HepG2 (cell line): ENCODE results near the gene TPPP2. TPM values are rescaled to one million over a fixed set of nuclear protein-coding genes. Genes with fewer than 3 reads are reported as not detected.

Experiments used
- DMAP1 ChIP-seq: IDR thresholded peaks from 2 replicates; pipeline ENCODE4 v1.6.1; 2016
- DPF2 ChIP-seq: sonication (generic); formaldehyde crosslinking; IDR thresholded peaks from 2 replicates; pipeline ENCODE4 v1.4.0; 2020; ENCODE audit warnings: mild to moderate bottlenecking, low read depth, missing genetic modification reagents, borderline replicate concordance
- FOXK1 ChIP-seq: sonication (generic); formaldehyde crosslinking; IDR thresholded peaks from 2 replicates; pipeline ENCODE4 v1.4.0; 2020; ENCODE audit warnings: low read depth, missing genetic modification reagents, borderline replicate concordance
- HDAC1 ChIP-seq: sonication (generic); formaldehyde crosslinking; IDR thresholded peaks from 2 replicates; pipeline ENCODE4 v1.5.1; 2020; ENCODE audit warnings: mild to moderate bottlenecking, missing genetic modification reagents
- HMGA1 ChIP-seq: sonication (generic); formaldehyde crosslinking; conservative IDR thresholded peaks from 2 replicates; pipeline ENCODE4 v1.4.0; 2020; ENCODE audit warnings: missing genetic modification reagents
- KDM6A ChIP-seq: IDR thresholded peaks from 2 replicates; pipeline ENCODE4 v1.6.1; 2016; ENCODE audit warnings: low read depth
- NR2F6 ChIP-seq, 2 experiments: IDR thresholded peaks; 2 replicates each; pipeline ENCODE4 v1.6.1; 2016; ENCODE audit warnings: antibody characterized with exemption in 1 of 2, mild to moderate bottlenecking in 1 of 2
- PITX1 ChIP-seq: sonication (generic); formaldehyde crosslinking; IDR thresholded peaks from 2 replicates; pipeline ENCODE4 v1.5.1; 2020; ENCODE audit warnings: mild to moderate bottlenecking, missing genetic modification reagents
- ZMYM4 ChIP-seq: sonication (generic); formaldehyde crosslinking; IDR thresholded peaks from 2 replicates; pipeline ENCODE4 v1.8.1; 2023; ENCODE audit warnings: mild to moderate bottlenecking, missing genetic modification reagents
- ZNF292 ChIP-seq: sonication (generic); formaldehyde crosslinking; IDR thresholded peaks from 2 replicates; pipeline ENCODE4 v1.8.1; 2022; ENCODE audit warnings: mild to moderate bottlenecking, low read depth, missing genetic modification reagents, borderline replicate concordance
- ZNF501 ChIP-seq: sonication (generic); formaldehyde crosslinking; IDR thresholded peaks from 2 replicates; pipeline ENCODE4 v1.5.1; 2020; ENCODE audit warnings: mild to moderate bottlenecking, moderate library complexity, missing genetic modification reagents
- ZNF629 ChIP-seq: sonication (generic); formaldehyde crosslinking; conservative IDR thresholded peaks from 2 replicates; pipeline ENCODE4 v1.5.0; 2020; ENCODE audit warnings: missing genetic modification reagents
- polyA plus RNA-seq, 8 experiments: library from polyadenylated mRNA; depleted of rRNA in 3 of 8; stranded (reverse) in 7 of 8; unstranded in 1 of 8; fragments of >200 nt; fragmentation: Illumina TruSeq in 4 of 8; extraction: Trizol in 4 of 8; gene quantifications; 2 replicates each; pipeline versions ENCODE4 v1.2.1 to v1.2.3, GENCODE V29; 2011 to 2016; ENCODE audit warnings: low read depth in 4 of 8, missing spikeins in 1 of 8, mixed read lengths in 1 of 8; ENCODE audit not compliant: insufficient read depth in 1 of 8
- total RNA-seq, 5 experiments: library from RNA; depleted of rRNA; stranded (reverse); fragments of >200 nt; fragmentation: Illumina TruSeq; extraction: Trizol; gene quantifications; 2 replicates each; pipeline ENCODE4 v1.2.3, GENCODE V29; 2016; ENCODE audit warnings: low read depth in 1 of 5
- TF ChIP-seq, protein P1 (sequence below): sonication (generic); formaldehyde crosslinking; IDR thresholded peaks from 2 replicates; pipeline ENCODE4 v1.4.0; 2020; ENCODE audit warnings: mild to moderate bottlenecking, missing genetic modification reagents
- TF ChIP-seq, protein P2 (sequence below): sonication (generic); formaldehyde crosslinking; IDR thresholded peaks from 2 replicates; pipeline ENCODE4 v1.4.0; 2020; ENCODE audit warnings: missing genetic modification reagents, borderline replicate concordance
- TF ChIP-seq, protein P3 (sequence below): sonication (generic); formaldehyde crosslinking; IDR thresholded peaks from 2 replicates; pipeline ENCODE4 v1.4.0; 2020; ENCODE audit warnings: missing genetic modification reagents, borderline replicate concordance
- TF ChIP-seq, protein P4 (sequence below): sonication (generic); formaldehyde crosslinking; IDR thresholded peaks from 2 replicates; pipeline ENCODE4 v1.9.0; 2021; ENCODE audit warnings: mild to moderate bottlenecking, missing genetic modification reagents

Gene TPPP2
- total and polyA plus RNA-seq, 2 of the 13 experiments (the other 11 are each of a cell fraction or from before 2014, with no cell fraction given), result 0.58 to 4.2 TPM

DNA sequence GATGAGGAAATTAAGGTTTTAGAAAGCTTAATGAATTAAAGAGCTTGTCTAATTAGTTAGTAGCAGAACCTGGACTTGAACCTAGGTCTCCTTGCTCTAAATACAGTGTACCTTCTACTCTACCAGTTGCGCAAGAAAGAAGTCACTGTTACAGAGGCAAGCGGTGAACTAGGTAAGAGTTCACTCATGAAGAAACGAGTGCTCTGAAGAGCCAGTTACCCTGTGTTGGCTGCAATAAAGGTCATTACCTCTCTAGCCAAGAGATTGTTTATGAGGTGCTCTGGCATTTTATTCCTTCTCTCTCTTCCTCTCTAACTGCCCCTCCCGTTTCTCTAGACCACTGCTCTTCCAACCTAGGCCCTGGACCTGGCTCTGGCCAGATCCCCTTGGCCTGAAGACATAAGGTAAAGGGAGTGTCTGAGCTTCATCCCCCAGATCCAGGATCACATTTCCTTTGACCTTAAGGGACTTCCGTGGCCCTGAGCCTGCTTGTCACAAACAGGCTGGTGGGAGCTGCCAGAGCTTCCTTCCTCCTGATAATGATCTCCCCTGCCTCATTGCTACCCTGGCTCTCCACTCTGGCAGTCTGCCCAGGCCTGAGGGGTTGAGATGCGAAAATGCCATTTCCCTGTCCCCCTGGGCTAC is 14.1 kb downstream of the TPPP2 start (continued):
- TF ChIP-seq ZNF629 (CRISPR knock-in tag), result no peak
- TF ChIP-seq HMGA1 (CRISPR knock-in tag), result no peak
- TF ChIP-seq, protein P1, sequence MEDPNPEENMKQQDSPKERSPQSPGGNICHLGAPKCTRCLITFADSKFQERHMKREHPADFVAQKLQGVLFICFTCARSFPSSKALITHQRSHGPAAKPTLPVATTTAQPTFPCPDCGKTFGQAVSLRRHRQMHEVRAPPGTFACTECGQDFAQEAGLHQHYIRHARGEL (CRISPR knock-in tag), result no peak
- TF ChIP-seq PITX1 (CRISPR knock-in tag), result 0 out of 2 replicates have a peak, but pooled peaks have one; percentile 11
- peak; percentile 43; the same call in 1 of the 2 replicates for TF ChIP-seq ZMYM4 (CRISPR knock-in tag)
- peak; percentile 50; the same call in 1 of the 2 replicates for TF ChIP-seq ZNF292
- TF ChIP-seq DMAP1 (CRISPR knock-in tag), result 0 out of 2 replicates have a peak, but pooled peaks have one; percentile 40
- peak; percentile 8; the same call in 1 of the 2 replicates for TF ChIP-seq NR2F6 (IDR thresholded peaks at IDR 0.05)
- peak; percentile 60 for TF ChIP-seq NR2F6 (CRISPR knock-in tag; IDR thresholded peaks at IDR 0.05)
- TF ChIP-seq ZNF501 (CRISPR knock-in tag), result peak; percentile 30; the same call in 1 of the 2 replicates
- TF ChIP-seq, protein P2, sequence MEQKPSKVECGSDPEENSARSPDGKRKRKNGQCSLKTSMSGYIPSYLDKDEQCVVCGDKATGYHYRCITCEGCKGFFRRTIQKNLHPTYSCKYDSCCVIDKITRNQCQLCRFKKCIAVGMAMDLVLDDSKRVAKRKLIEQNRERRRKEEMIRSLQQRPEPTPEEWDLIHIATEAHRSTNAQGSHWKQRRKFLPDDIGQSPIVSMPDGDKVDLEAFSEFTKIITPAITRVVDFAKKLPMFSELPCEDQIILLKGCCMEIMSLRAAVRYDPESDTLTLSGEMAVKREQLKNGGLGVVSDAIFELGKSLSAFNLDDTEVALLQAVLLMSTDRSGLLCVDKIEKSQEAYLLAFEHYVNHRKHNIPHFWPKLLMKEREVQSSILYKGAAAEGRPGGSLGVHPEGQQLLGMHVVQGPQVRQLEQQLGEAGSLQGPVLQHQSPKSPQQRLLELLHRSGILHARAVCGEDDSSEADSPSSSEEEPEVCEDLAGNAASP, result peak; percentile 19; the same call in 1 of the 2 replicates
- 0 out of 2 replicates have a peak, but pooled peaks have one; percentile 19 for TF ChIP-seq DPF2 (CRISPR knock-in tag)
- no peak; the same call in 1 of the 2 replicates for TF ChIP-seq KDM6A (CRISPR knock-in tag)
- TF ChIP-seq, protein P3, sequence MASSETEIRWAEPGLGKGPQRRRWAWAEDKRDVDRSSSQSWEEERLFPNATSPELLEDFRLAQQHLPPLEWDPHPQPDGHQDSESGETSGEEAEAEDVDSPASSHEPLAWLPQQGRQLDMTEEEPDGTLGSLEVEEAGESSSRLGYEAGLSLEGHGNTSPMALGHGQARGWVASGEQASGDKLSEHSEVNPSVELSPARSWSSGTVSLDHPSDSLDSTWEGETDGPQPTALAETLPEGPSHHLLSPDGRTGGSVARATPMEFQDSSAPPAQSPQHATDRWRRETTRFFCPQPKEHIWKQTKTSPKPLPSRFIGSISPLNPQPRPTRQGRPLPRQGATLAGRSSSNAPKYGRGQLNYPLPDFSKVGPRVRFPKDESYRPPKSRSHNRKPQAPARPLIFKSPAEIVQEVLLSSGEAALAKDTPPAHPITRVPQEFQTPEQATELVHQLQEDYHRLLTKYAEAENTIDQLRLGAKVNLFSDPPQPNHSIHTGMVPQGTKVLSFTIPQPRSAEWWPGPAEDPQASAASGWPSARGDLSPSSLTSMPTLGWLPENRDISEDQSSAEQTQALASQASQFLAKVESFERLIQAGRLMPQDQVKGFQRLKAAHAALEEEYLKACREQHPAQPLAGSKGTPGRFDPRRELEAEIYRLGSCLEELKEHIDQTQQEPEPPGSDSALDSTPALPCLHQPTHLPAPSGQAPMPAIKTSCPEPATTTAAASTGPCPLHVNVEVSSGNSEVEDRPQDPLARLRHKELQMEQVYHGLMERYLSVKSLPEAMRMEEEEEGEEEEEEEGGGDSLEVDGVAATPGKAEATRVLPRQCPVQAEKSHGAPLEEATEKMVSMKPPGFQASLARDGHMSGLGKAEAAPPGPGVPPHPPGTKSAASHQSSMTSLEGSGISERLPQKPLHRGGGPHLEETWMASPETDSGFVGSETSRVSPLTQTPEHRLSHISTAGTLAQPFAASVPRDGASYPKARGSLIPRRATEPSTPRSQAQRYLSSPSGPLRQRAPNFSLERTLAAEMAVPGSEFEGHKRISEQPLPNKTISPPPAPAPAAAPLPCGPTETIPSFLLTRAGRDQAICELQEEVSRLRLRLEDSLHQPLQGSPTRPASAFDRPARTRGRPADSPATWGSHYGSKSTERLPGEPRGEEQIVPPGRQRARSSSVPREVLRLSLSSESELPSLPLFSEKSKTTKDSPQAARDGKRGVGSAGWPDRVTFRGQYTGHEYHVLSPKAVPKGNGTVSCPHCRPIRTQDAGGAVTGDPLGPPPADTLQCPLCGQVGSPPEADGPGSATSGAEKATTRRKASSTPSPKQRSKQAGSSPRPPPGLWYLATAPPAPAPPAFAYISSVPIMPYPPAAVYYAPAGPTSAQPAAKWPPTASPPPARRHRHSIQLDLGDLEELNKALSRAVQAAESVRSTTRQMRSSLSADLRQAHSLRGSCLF (CRISPR knock-in tag), result no peak
- peak; percentile 63; the same call in 1 of the 2 replicates for TF ChIP-seq FOXK1 (CRISPR knock-in tag)
- TF ChIP-seq, protein P4, sequence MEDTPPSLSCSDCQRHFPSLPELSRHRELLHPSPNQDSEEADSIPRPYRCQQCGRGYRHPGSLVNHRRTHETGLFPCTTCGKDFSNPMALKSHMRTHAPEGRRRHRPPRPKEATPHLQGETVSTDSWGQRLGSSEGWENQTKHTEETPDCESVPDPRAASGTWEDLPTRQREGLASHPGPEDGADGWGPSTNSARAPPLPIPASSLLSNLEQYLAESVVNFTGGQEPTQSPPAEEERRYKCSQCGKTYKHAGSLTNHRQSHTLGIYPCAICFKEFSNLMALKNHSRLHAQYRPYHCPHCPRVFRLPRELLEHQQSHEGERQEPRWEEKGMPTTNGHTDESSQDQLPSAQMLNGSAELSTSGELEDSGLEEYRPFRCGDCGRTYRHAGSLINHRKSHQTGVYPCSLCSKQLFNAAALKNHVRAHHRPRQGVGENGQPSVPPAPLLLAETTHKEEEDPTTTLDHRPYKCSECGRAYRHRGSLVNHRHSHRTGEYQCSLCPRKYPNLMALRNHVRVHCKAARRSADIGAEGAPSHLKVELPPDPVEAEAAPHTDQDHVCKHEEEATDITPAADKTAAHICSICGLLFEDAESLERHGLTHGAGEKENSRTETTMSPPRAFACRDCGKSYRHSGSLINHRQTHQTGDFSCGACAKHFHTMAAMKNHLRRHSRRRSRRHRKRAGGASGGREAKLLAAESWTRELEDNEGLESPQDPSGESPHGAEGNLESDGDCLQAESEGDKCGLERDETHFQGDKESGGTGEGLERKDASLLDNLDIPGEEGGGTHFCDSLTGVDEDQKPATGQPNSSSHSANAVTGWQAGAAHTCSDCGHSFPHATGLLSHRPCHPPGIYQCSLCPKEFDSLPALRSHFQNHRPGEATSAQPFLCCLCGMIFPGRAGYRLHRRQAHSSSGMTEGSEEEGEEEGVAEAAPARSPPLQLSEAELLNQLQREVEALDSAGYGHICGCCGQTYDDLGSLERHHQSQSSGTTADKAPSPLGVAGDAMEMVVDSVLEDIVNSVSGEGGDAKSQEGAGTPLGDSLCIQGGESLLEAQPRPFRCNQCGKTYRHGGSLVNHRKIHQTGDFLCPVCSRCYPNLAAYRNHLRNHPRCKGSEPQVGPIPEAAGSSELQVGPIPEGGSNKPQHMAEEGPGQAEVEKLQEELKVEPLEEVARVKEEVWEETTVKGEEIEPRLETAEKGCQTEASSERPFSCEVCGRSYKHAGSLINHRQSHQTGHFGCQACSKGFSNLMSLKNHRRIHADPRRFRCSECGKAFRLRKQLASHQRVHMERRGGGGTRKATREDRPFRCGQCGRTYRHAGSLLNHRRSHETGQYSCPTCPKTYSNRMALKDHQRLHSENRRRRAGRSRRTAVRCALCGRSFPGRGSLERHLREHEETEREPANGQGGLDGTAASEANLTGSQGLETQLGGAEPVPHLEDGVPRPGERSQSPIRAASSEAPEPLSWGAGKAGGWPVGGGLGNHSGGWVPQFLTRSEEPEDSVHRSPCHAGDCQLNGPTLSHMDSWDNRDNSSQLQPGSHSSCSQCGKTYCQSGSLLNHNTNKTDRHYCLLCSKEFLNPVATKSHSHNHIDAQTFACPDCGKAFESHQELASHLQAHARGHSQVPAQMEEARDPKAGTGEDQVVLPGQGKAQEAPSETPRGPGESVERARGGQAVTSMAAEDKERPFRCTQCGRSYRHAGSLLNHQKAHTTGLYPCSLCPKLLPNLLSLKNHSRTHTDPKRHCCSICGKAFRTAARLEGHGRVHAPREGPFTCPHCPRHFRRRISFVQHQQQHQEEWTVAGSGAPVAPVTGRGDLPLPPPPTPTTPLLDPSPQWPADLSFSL, result no peak
- peak; percentile 59; the same call in 1 of the 2 replicates for TF ChIP-seq HDAC1
